Suprapubic skin (tissue), 4 donors: Measurements from ENCODE around the gene JAZF1. TPM values are rescaled to one million over a fixed set of nuclear protein-coding genes. Genes with fewer than 3 reads are reported as not detected.

ENCODE experiments used
- DNase-seq, 2 donors: peaks; one replicate each; pipeline ENCODE4 v3.0.0-alpha.2; 2019; ENCODE audit warnings: low spot score in 2 of 2
- H3K27ac ChIP-seq: fragments of 200-600 bp; sonication (generic); one replicate; pipeline ENCODE4 v1.5.1; 2019
- H3K27me3 ChIP-seq: fragments of 200-600 bp; sonication (generic); one replicate; pipeline ENCODE4 v1.5.1; 2019
- H3K36me3 ChIP-seq: fragments of 200-600 bp; sonication (generic); one replicate; pipeline ENCODE4 v1.5.1; 2019
- H3K4me1 ChIP-seq: fragments of 200-600 bp; sonication (generic); one replicate; pipeline ENCODE4 v1.5.1; 2019
- H3K4me3 ChIP-seq: fragments of 200-600 bp; sonication (generic); one replicate; pipeline ENCODE4 v1.5.1; 2019; ENCODE audit warnings: mild to moderate bottlenecking
- H3K9me3 ChIP-seq: fragments of 200-600 bp; sonication (generic); one replicate; pipeline ENCODE4 v1.5.1; 2019
- CTCF ChIP-seq, 2 donors: fragments of 200-600 bp in 1 of 2; fragments of 450-650 bp in 1 of 2; sonication (generic) in 1 of 2; IDR thresholded peaks; one replicate each; pipeline ENCODE4 v1.5.1; 2016 to 2019; ENCODE audit warnings: antibody characterized with exemption in 2 of 2, mild to moderate bottlenecking in 1 of 2, moderate library complexity in 1 of 2
- EP300 ChIP-seq: sonication (generic); formaldehyde crosslinking; IDR thresholded peaks from one replicate; pipeline ENCODE4 v1.6.1; 2017; ENCODE audit warnings: antibody characterized with exemption
- POLR2A ChIP-seq, 2 donors: fragments of 450-650 bp; IDR thresholded peaks; one replicate each; pipeline ENCODE4 v1.6.1; 2017; ENCODE audit warnings: antibody characterized with exemption in 2 of 2, mild to moderate bottlenecking in 2 of 2, moderate library complexity in 2 of 2
- POLR2AphosphoS5 ChIP-seq, 3 donors: sonication (generic); formaldehyde crosslinking; IDR thresholded peaks; one replicate each; pipeline ENCODE4 v1.6.1; 2017; ENCODE audit warnings: antibody characterized with exemption in 3 of 3
- WGBS: methylation state at CpG from one replicate; pipeline ENCODE4 v1.1.5; 2018; 5-methylcytosine and 5-hydroxymethylcytosine counted together
- total RNA-seq, 4 donors: library from RNA; depleted of rRNA; stranded (reverse); fragments of >200 nt; gene quantifications; one replicate each; pipeline ENCODE4 v1.1.0, GENCODE V29; 2016

Gene JAZF1
- total RNA-seq, 4 donors from 2014 or later, result 5.0 to 8.4 (median 7.4) TPM

- no peak overlapping the region for H3K27ac ChIP-seq
- H3K4me1 ChIP-seq, result peaks cover 19% of the 10 kb centered on the region
- 92% methylated on average over 4 of the region's 4 CpGs for WGBS
These were observed 20.0 kb downstream of the JAZF1 start for GRCh38 chr7:28160551-28160991.

GRCh38 chr7:28157831-28158416 lies 22.7 kb downstream of the JAZF1 start:
- WGBS, result 77% methylated on average over 7 of the region's 7 CpGs

More at GRCh38 chr7:28160551-28160991, 20.0 kb downstream of the JAZF1 start:
- H3K36me3 ChIP-seq, result no peaks in the 10 kb centered on the region
- no peak for TF ChIP-seq EP300
- TF ChIP-seq POLR2A (IDR thresholded peaks at IDR 0.05), result no peak
- no peak for TF ChIP-seq CTCF (IDR thresholded peaks at IDR 0.05)
- no peak for TF ChIP-seq POLR2AphosphoS5 (IDR thresholded peaks at IDR 0.05)
- no peak for DNase-seq
- H3K9me3 ChIP-seq, result no peaks in the 10 kb centered on the region
- H3K27me3 ChIP-seq, result no peaks in the 10 kb centered on the region
- no peak overlapping the region for H3K4me3 ChIP-seq

GRCh38 chr7:28157076-28157745 lies 23.4 kb downstream of the JAZF1 start:
- Histone ChIP-seq H3K36me3 (no peaks in the 10 kb centered on the region), H3K27me3 (no peaks in the 10 kb centered on the region), H3K4me3 (no peak overlapping the region), H3K9me3 (no peaks in the 10 kb centered on the region), H3K27ac (no peak overlapping the region), H3K4me1 (peaks cover 27% of the 10 kb centered on the region)
- TF ChIP-seq CTCF (IDR thresholded peaks at IDR 0.05), result no peak
- no peak for TF ChIP-seq POLR2AphosphoS5 (IDR thresholded peaks at IDR 0.05)
- no peak for TF ChIP-seq POLR2A (IDR thresholded peaks at IDR 0.05)
- TF ChIP-seq EP300, result no peak
- WGBS, result 72% methylated on average over 6 of the region's 6 CpGs
- DNase-seq, result no peak

More at GRCh38 chr7:28157831-28158416, 22.7 kb downstream of the JAZF1 start:
- Histone ChIP-seq H3K36me3 (no peaks in the 10 kb centered on the region), H3K4me1 (peaks cover 27% of the 10 kb centered on the region), H3K4me3 (no peak overlapping the region), H3K27ac (no peak overlapping the region), H3K27me3 (no peaks in the 10 kb centered on the region), H3K9me3 (no peaks in the 10 kb centered on the region)
- TF ChIP-seq CTCF (IDR thresholded peaks at IDR 0.05), result no peak
- no peak for TF ChIP-seq POLR2A (IDR thresholded peaks at IDR 0.05)
- TF ChIP-seq EP300, result no peak
- no peak for TF ChIP-seq POLR2AphosphoS5 (IDR thresholded peaks at IDR 0.05)
- no peak for DNase-seq

- H3K4me1 ChIP-seq, result peaks cover 27% of the 10 kb centered on the region
- no peak for DNase-seq
- no peaks in the 10 kb centered on the region for H3K36me3 ChIP-seq
- no peaks in the 10 kb centered on the region for H3K27me3 ChIP-seq
- H3K4me3 ChIP-seq, result no peak overlapping the region
- TF ChIP-seq POLR2AphosphoS5 (IDR thresholded peaks at IDR 0.05) (no peak), CTCF (IDR thresholded peaks at IDR 0.05) (no peak), POLR2A (IDR thresholded peaks at IDR 0.05) (no peak)
- peak overlapping the region; percentile 40 for H3K27ac ChIP-seq
- no peaks in the 10 kb centered on the region for H3K9me3 ChIP-seq
- 95% methylated on average over 4 of the region's 4 CpGs for WGBS
These were observed 24.2 kb downstream of the JAZF1 start for GRCh38 chr7:28156401-28156800.

GRCh38 chr7:28155964-28156363 lies 24.6 kb downstream of the JAZF1 start:
- 32% methylated on average over 3 of the region's 3 CpGs for whole genome bisulfite sequencing
- H3K4me1 ChIP-seq, result peaks cover 27% of the 10 kb centered on the region

More at GRCh38 chr7:28155964-28156363, 24.6 kb downstream of the JAZF1 start:
- Histone ChIP-seq H3K27me3 (no peaks in the 10 kb centered on the region), H3K9me3 (no peaks in the 10 kb centered on the region), H3K27ac (peak overlapping the region; percentile 40), H3K4me3 (no peak overlapping the region), H3K36me3 (no peaks in the 10 kb centered on the region)
- no peak for DNase-seq
- TF ChIP-seq POLR2AphosphoS5 (IDR thresholded peaks at IDR 0.05), result peak in 1 of 3 donors; percentile 43
- no peak for TF ChIP-seq POLR2A (IDR thresholded peaks at IDR 0.05)
